ENCODE results near the gene IL17F. TPM values are rescaled to one million over a fixed set of nuclear protein-coding genes. Genes with fewer than 3 reads are reported as not detected.

The IL17F gene
- total RNA-seq, 1 experiment from 2014 or later = not detected

DNA sequence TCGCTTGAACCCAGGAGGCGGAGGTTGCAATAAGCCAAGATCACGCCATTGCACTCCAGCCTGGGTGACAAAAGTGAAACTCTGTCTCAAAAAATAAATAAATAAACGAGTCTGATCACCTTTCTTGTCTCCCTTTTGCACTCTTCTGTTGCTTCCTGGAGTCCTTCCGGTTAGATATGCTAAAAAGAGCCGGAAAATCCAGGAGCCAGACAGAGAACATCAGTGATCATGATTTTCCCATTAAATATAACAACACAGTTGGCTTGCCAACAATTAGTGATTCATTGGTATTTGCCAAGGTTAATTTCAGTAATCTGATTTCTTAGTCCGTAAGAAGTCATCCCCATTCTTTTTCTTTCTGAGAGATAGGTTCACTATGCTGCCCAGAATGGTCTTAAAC, 43.9 kb upstream of the IL17F start:
- no TSS peak for BruUV-seq (replicated peaks)
- CTCF ChIA-PET = interaction anchor here (0.9 kb wide), 1 partner anchor 119 kb away, joined by 3 read pairs; no protein-coding TSS in a partner anchor
- H3K9me3 ChIP-seq (ENCODE audit: insufficient read depth, low read depth) = no peaks in the 10 kb centered on the region
- H3K9me2 ChIP-seq (ENCODE audit: insufficient read depth) = no peaks in the 10 kb centered on the region
- intact Hi-C loops (cut with micrococcal nuclease; ENCODE audit: unreplicated experiment) = no loop called here
- no peaks in the 10 kb centered on the region; the same call in none of the 2 replicates for H3F3A ChIP-seq (ENCODE audit: insufficient read depth, low read depth)
- H3K36me3 ChIP-seq (ENCODE audit: low read depth) = no peaks in the 10 kb centered on the region
- H3K4me2 ChIP-seq = no peak overlapping the region
- H3K27me3 ChIP-seq (ENCODE audit: insufficient read depth, low read depth) = no peaks in the 10 kb centered on the region
- DNase-seq = no peak
- H3K4me1 ChIP-seq (replicated peaks; ENCODE audit: insufficient read depth) = peaks cover 14% of the 10 kb centered on the region
- no peak overlapping the region for H3K27ac ChIP-seq
- H3K4me3 ChIP-seq = no peak overlapping the region
- no peak overlapping the region for H2AFZ ChIP-seq
- H3K79me2 ChIP-seq (ENCODE audit: low read depth) = peaks cover 12% of the 10 kb centered on the region
- no peak for TF ChIP-seq EZH2 (IDR thresholded peaks at IDR 0.05; ENCODE audit: low read depth)
- TF ChIP-seq, protein P1, sequence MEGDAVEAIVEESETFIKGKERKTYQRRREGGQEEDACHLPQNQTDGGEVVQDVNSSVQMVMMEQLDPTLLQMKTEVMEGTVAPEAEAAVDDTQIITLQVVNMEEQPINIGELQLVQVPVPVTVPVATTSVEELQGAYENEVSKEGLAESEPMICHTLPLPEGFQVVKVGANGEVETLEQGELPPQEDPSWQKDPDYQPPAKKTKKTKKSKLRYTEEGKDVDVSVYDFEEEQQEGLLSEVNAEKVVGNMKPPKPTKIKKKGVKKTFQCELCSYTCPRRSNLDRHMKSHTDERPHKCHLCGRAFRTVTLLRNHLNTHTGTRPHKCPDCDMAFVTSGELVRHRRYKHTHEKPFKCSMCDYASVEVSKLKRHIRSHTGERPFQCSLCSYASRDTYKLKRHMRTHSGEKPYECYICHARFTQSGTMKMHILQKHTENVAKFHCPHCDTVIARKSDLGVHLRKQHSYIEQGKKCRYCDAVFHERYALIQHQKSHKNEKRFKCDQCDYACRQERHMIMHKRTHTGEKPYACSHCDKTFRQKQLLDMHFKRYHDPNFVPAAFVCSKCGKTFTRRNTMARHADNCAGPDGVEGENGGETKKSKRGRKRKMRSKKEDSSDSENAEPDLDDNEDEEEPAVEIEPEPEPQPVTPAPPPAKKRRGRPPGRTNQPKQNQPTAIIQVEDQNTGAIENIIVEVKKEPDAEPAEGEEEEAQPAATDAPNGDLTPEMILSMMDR (conservative IDR thresholded peaks at IDR 0.05) = no peak
- POLR2A ChIA-PET (ENCODE audit: unreplicated experiment) = no interaction called here
- H4K20me1 ChIP-seq (ENCODE audit: insufficient read depth) = peaks cover 4% of the 10 kb centered on the region; the same call in 1 of the 2 replicates

DNA sequence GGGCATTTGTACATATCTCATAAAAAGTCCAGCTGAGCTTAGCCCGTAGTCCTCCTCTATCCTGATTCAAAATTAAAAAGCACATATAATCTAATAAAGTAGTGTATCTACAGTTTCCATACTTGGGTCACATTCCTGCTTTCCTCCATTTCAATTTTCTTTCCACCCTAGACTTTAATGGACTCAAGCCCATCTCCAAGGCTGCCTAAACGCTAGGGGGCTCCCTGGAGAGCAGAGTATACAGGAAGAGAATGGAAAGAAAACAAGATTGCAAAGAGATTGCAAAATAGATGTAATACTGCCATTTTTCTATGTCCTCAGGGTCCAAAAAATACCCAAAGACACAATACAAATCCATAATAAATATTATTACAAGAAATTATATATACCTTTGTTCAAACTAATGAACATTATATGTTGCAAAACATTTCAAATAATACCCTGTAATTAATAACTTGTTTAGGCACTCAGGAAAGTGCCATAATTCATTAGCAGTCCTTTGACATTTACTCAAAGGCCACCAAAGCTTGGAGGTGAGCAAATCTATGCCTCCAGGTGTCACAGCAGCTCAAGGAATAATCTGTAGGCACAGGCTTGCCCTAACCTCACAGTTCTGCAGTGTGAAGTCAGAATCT, 42.6 kb upstream of the IL17F start:
- Histone ChIP-seq H4K20me1 (ENCODE audit: insufficient read depth) (peaks cover 6% of the 10 kb centered on the region; the same call in 1 of the 2 replicates), H3K79me2 (ENCODE audit: low read depth) (peaks cover 24% of the 10 kb centered on the region), H3F3A (ENCODE audit: insufficient read depth, low read depth) (no peaks in the 10 kb centered on the region; the same call in none of the 2 replicates), H3K9me3 (ENCODE audit: insufficient read depth, low read depth) (no peaks in the 10 kb centered on the region), H3K4me1 (replicated peaks; ENCODE audit: insufficient read depth) (peaks cover 21% of the 10 kb centered on the region), H3K27ac (no peak overlapping the region), H3K4me3 (no peak overlapping the region), H3K4me2 (no peak overlapping the region), H2AFZ (no peak overlapping the region; the same call in 1 of the 2 replicates), H3K36me3 (ENCODE audit: low read depth) (no peaks in the 10 kb centered on the region), H3K9me2 (ENCODE audit: insufficient read depth) (no peaks in the 10 kb centered on the region), H3K27me3 (ENCODE audit: insufficient read depth, low read depth) (no peaks in the 10 kb centered on the region)
- CTCF ChIA-PET = interaction anchor here (0.6 to 1.3 kb wide), 3 partner anchors 113 to 335 kb away, joined by 3 to 5 read pairs (median 3); no protein-coding TSS in a partner anchor
- BruUV-seq (replicated peaks) = no TSS peak
- peak; percentile 47 to 55 for DNase-seq
- POLR2A ChIA-PET (ENCODE audit: unreplicated experiment) = no interaction called here
- intact Hi-C loops (cut with micrococcal nuclease; ENCODE audit: unreplicated experiment) = loop anchor here (1.0 kb wide), 2 partner anchors 112 to 377 kb away; no protein-coding TSS in a partner anchor
- no peak for TF ChIP-seq EZH2 (IDR thresholded peaks at IDR 0.05; ENCODE audit: low read depth)
- TF ChIP-seq, protein P1 (conservative IDR thresholded peaks at IDR 0.05) = peak; percentile 75

DNA sequence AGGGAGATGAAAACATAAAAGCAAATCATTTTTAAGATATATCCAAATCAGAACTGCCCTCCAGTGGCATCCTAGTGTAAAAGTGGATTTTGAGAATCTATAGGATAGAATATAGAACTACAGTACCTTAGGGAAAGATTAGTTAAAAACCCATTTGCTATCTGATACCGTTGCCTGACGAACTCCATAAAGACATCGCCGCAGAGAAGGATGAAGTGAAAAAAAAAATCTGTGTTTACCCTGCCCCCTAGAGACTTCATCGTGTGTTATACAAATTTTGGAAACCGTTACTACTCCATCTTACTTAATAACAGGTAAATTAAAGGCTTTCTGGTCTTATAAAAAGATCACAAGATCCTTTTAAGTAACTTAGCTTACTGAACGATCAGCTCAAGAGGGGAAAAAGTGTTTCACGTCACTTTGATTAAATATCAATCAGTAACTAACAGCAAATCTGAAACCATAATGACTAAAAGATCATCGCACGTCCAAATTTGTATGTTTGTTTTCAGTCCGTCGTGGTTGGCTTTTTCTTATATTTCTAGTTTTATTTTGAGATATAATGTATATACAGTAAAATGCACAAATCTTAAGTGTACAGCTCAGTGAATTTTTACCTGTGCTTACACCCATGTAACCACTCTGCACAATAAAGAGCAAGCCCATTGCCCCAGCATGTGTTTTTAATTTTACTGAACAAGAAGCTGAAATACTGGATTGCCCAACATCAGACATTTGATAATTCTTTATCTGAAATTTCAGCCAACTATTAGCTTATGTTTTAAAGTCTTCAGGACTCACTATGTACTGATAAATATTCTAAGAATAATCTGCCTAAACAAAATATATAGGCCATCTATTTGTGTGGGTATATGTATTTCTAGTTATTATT, 41.1 kb upstream of the IL17F start:
- Histone ChIP-seq H3K36me3 (ENCODE audit: low read depth) (peaks cover 8% of the 10 kb centered on the region; the same call in 1 of the 2 replicates), H3K27ac (no peak overlapping the region), H4K20me1 (ENCODE audit: insufficient read depth) (peaks cover 6% of the 10 kb centered on the region; the same call in 1 of the 2 replicates), H3K4me1 (replicated peaks; ENCODE audit: insufficient read depth) (peaks cover 21% of the 10 kb centered on the region), H3K4me3 (peak overlapping the region; percentile 65), H3K79me2 (ENCODE audit: low read depth) (peaks cover 26% of the 10 kb centered on the region), H3K27me3 (ENCODE audit: insufficient read depth, low read depth) (no peaks in the 10 kb centered on the region), H3K9me2 (ENCODE audit: insufficient read depth) (no peaks in the 10 kb centered on the region), H2AFZ (peak overlapping the region; percentile 78), H3F3A (ENCODE audit: insufficient read depth, low read depth) (no peaks in the 10 kb centered on the region; the same call in none of the 2 replicates), H3K9me3 (ENCODE audit: insufficient read depth, low read depth) (no peaks in the 10 kb centered on the region), H3K4me2 (peak overlapping the region; percentile 88)
- no peak for DNase-seq
- no peak for TF ChIP-seq EZH2 (IDR thresholded peaks at IDR 0.05; ENCODE audit: low read depth)
- TF ChIP-seq, protein P1 (conservative IDR thresholded peaks at IDR 0.05) = no peak; the same call in 1 of the 2 replicates
- BruUV-seq (replicated peaks) = no TSS peak
- ChIA-PET POLR2A (ENCODE audit: unreplicated experiment) (interaction anchor here (0.5 to 0.7 kb wide), 5 partner anchors 31 to 309 kb away, joined by 3 to 6 read pairs (median 3); no protein-coding TSS in a partner anchor), CTCF (interaction anchor here (0.6 to 2.0 kb wide), 6 partner anchors 21 to 139 kb away, joined by 3 to 9 read pairs (median 4); no protein-coding TSS in a partner anchor)
- intact Hi-C loops (cut with micrococcal nuclease; ENCODE audit: unreplicated experiment) = loop anchor here (2.0 kb wide), 1 partner anchor 385 kb away; the partner anchor contains the start of gene TMEM14A

Data from PC-9 (cell line).